Measurements from ENCODE around the gene ATXN7L1. TPM values are rescaled to one million over a fixed set of nuclear protein-coding genes. Genes with fewer than 3 reads are reported as not detected.

Gene ATXN7L1
- total and polyA plus RNA-seq, 2 of the 8 experiments (the other 6 are each of a cell fraction or from before 2014, with no cell fraction given) = 14.3 to 34.0 TPM

DNA sequence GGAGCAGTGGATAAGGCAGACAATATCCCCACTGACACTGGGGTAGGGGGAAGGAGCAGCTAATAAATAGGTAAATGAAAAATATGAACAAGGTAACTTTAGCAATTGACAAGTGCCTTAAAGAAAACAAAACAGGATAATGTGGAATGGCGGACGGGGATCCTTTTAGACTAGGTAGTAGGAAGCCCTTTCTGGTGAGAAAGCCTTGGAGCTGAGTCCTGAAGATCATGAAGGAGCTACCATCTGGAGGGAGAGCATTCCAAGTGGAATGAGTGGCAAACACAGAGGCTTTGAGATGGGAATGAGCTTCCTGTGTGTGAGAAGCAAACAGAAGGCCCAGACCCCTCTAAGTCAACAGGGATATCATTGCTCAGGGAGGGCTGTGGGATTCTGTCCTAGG, 16.0 kb upstream of the ATXN7L1 start (continued):
- TF ChIP-seq, protein P1, sequence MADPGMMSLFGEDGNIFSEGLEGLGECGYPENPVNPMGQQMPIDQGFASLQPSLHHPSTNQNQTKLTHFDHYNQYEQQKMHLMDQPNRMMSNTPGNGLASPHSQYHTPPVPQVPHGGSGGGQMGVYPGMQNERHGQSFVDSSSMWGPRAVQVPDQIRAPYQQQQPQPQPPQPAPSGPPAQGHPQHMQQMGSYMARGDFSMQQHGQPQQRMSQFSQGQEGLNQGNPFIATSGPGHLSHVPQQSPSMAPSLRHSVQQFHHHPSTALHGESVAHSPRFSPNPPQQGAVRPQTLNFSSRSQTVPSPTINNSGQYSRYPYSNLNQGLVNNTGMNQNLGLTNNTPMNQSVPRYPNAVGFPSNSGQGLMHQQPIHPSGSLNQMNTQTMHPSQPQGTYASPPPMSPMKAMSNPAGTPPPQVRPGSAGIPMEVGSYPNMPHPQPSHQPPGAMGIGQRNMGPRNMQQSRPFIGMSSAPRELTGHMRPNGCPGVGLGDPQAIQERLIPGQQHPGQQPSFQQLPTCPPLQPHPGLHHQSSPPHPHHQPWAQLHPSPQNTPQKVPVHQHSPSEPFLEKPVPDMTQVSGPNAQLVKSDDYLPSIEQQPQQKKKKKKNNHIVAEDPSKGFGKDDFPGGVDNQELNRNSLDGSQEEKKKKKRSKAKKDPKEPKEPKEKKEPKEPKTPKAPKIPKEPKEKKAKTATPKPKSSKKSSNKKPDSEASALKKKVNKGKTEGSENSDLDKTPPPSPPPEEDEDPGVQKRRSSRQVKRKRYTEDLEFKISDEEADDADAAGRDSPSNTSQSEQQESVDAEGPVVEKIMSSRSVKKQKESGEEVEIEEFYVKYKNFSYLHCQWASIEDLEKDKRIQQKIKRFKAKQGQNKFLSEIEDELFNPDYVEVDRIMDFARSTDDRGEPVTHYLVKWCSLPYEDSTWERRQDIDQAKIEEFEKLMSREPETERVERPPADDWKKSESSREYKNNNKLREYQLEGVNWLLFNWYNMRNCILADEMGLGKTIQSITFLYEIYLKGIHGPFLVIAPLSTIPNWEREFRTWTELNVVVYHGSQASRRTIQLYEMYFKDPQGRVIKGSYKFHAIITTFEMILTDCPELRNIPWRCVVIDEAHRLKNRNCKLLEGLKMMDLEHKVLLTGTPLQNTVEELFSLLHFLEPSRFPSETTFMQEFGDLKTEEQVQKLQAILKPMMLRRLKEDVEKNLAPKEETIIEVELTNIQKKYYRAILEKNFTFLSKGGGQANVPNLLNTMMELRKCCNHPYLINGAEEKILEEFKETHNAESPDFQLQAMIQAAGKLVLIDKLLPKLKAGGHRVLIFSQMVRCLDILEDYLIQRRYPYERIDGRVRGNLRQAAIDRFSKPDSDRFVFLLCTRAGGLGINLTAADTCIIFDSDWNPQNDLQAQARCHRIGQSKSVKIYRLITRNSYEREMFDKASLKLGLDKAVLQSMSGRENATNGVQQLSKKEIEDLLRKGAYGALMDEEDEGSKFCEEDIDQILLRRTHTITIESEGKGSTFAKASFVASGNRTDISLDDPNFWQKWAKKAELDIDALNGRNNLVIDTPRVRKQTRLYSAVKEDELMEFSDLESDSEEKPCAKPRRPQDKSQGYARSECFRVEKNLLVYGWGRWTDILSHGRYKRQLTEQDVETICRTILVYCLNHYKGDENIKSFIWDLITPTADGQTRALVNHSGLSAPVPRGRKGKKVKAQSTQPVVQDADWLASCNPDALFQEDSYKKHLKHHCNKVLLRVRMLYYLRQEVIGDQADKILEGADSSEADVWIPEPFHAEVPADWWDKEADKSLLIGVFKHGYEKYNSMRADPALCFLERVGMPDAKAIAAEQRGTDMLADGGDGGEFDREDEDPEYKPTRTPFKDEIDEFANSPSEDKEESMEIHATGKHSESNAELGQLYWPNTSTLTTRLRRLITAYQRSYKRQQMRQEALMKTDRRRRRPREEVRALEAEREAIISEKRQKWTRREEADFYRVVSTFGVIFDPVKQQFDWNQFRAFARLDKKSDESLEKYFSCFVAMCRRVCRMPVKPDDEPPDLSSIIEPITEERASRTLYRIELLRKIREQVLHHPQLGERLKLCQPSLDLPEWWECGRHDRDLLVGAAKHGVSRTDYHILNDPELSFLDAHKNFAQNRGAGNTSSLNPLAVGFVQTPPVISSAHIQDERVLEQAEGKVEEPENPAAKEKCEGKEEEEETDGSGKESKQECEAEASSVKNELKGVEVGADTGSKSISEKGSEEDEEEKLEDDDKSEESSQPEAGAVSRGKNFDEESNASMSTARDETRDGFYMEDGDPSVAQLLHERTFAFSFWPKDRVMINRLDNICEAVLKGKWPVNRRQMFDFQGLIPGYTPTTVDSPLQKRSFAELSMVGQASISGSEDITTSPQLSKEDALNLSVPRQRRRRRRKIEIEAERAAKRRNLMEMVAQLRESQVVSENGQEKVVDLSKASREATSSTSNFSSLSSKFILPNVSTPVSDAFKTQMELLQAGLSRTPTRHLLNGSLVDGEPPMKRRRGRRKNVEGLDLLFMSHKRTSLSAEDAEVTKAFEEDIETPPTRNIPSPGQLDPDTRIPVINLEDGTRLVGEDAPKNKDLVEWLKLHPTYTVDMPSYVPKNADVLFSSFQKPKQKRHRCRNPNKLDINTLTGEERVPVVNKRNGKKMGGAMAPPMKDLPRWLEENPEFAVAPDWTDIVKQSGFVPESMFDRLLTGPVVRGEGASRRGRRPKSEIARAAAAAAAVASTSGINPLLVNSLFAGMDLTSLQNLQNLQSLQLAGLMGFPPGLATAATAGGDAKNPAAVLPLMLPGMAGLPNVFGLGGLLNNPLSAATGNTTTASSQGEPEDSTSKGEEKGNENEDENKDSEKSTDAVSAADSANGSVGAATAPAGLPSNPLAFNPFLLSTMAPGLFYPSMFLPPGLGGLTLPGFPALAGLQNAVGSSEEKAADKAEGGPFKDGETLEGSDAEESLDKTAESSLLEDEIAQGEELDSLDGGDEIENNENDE (IDR thresholded peaks at IDR 0.05; ENCODE audit: insufficient replicate concordance, low read length) = no peak
- TF ChIP-seq RBBP5 (IDR thresholded peaks at IDR 0.05; ENCODE audit: borderline replicate concordance, low read depth, low read length) (no peak), SP2 (IDR thresholded peaks at IDR 0.05; ENCODE audit: low read length) (no peak), SP4 (IDR thresholded peaks at IDR 0.05; ENCODE audit: low read length) (no peak), TCF12 (IDR thresholded peaks at IDR 0.05; ENCODE audit: low read depth, low read length) (no peak), CEBPB (IDR thresholded peaks at IDR 0.05; ENCODE audit: low read depth, low read length) (no peak), YY1 (IDR thresholded peaks at IDR 0.05; ENCODE audit: low read depth, low read length) (no peak), EGR1 (IDR thresholded peaks at IDR 0.05; ENCODE audit: borderline replicate concordance, low read depth, low read length) (no peak), KDM4A (IDR thresholded peaks at IDR 0.05; ENCODE audit: low read depth, low read length, severe bottlenecking) (no peak), RXRA (IDR thresholded peaks at IDR 0.05; ENCODE audit: insufficient read depth, low read depth, low read length) (no peak)
- TF ChIP-seq, protein P2, sequence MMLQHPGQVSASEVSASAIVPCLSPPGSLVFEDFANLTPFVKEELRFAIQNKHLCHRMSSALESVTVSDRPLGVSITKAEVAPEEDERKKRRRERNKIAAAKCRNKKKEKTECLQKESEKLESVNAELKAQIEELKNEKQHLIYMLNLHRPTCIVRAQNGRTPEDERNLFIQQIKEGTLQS (IDR thresholded peaks at IDR 0.05; ENCODE audit: insufficient read depth, low read depth, low read length) = no peak

Data from H1 (cell line).